HG02763 (cell line): ENCODE data around the gene PYGB.
"Not testable (repeated sequence)": the region's sequence is repeated elsewhere in the genome, so short reads cannot be mapped to it uniquely, and the experiment has no call there.

Experiments used
- ATAC-seq: cut with Tn5 transposase; IDR thresholded peaks from one replicate; pipeline ENCODE4 v1.9.1; 2021; ENCODE audit warnings: mild to moderate bottlenecking, moderate library complexity; ENCODE audit not compliant: unreplicated experiment

PYGB gene

DNA sequence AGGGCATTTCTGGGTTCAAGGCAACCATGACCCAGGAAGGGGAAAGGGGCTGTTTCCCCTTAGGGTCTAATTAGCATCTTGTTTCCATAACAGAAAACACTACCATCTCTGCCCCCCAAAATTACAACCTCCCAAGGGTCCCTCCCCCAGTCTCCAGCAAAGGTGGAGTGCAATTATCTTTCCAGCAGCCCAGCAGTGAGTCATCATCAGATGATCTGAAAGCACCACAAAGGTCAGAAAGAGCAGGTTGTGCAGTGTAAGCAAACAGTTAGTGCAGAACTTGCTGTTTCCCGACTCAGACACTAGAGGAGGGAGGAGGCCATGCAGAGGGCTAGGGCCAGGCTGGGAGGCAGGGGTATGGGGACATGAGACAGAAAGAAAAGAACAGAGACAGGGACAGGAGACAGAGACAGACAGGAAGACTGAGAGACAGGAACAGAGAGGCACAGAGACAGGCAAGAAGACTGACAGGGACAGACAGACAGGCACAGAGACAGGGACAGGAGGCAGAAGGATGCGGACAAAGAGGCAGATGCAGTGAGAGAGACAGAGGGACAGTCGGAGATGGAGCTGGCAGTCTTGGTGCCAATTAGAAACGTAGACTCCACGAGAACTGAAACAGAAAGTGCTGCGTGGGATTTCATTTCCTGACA lies 62.5 kb downstream of the PYGB start:
- ATAC-seq = peak; percentile 78

DNA sequence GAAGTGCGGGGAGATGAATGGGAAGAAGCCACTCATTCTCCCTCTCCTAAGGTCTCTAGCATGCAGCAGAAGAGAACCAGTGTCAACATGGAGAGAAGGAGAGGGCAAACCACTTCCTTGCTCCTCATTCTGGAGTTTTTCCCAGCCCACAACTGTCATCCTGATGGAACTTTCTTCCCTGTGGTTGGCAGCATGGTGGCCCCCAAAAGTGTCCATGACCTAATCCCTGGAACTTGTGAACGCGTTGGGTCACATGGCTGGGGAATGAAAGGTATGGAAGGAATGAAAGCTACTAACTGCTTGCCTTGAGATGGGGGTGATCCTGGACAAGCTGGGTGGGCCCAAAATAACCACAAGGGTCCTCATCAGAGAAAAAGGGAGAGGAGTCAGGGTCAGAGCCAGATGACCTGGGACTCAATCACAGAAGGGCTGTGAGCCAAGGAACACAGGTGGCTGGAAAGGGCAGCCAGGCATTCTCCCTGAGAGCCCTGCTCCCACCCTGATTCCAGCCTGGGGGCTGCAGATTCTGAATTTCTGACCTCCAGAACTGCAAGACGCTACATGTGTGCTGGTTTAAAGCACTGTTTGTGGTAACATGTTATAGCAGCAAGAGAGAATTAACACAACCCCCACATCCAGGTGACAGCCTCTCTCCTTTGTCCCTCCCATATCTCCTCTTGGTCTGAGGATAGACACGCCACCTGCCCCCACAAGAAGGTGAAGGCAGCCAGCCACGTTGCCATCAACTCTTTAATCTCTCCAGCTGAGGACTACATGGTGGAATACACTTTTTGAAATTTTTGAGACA lies 63.2 kb downstream of the PYGB start:
- ATAC-seq = no peak

- not testable (repeated sequence) for ATAC-seq
These were observed 64.8 kb downstream of the PYGB start for GRCh38 chr20:25312716-25313115.

- ATAC-seq = no peak
These were observed 65.7 kb downstream of the PYGB start for GRCh38 chr20:25313593-25313992.

GRCh38 chr20:25314497-25315417 lies 66.9 kb downstream of the PYGB start:
- ATAC-seq = no peak

- no peak for ATAC-seq
These were observed 67.7 kb downstream of the PYGB start for GRCh38 chr20:25315418-25316210.

DNA sequence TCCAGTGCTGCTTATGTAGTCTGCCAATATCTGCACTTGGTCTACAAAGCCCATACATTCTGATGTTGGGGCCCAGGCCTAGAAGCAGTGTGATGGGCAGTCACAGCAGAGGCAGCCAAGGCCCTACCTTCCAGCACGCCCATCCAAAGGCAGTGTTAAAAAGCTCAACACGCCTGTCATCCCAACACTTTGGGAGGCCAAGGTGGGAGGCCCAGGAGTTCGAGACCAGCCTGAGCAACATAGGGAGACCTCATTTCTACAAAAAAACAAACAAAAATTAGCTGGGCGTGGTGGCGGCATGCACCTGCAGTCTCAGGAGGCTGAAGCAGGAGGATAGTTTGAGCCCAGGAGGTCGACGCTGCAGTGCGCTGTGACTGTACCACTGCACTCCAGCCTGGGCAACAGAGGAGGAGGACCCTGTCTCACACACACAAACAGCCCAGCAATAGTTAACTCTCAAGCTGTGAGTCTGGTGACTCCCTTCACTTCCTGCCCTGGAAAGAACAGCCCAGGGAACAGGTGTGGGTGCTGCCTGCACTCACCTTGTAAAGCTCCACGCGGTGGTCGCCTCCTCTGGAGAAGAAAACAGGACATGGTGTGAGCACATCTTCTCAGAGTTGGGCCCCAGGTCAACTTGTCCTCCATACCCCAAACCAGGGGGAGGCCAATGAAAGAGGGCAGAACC lies 68.8 kb downstream of the PYGB start:
- ATAC-seq = no peak

DNA sequence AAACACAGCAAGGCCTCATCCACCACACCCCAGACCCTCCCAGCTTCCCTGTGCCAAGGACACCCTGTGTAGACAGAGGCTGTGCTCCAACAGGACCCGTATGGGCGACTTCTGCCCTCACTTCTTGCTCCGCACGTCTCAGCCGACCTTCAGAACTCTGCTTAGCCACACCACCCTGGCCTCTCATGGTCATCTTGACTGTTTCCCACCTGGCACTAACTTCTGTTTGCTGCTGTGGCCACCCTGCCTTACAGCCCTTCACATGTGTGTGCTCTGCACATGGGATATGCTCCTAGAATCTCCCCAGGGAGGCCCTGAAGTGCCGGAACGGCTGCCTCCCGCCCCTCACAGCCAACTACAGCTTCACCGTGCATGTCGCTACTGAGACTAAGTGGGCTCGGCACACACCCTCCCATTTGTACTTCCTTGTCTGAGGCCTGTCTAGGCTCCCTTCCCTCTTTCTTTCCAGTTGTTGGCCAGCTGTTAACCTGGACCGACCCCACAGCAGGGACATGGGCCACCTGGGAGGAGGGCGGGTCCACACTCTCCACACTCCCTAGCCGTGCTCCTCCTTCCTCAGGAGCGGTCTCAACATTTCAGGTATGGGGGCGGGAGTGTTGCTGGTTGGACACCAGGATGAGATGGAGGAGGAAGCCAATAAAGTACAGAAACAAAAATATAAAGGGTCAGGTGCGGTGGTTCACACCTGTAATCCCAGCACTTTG lies 69.6 kb downstream of the PYGB start:
- no peak for ATAC-seq

GRCh38 chr20:25318471-25319240 lies 70.8 kb downstream of the PYGB start:
- peak; percentile 93 for ATAC-seq

DNA sequence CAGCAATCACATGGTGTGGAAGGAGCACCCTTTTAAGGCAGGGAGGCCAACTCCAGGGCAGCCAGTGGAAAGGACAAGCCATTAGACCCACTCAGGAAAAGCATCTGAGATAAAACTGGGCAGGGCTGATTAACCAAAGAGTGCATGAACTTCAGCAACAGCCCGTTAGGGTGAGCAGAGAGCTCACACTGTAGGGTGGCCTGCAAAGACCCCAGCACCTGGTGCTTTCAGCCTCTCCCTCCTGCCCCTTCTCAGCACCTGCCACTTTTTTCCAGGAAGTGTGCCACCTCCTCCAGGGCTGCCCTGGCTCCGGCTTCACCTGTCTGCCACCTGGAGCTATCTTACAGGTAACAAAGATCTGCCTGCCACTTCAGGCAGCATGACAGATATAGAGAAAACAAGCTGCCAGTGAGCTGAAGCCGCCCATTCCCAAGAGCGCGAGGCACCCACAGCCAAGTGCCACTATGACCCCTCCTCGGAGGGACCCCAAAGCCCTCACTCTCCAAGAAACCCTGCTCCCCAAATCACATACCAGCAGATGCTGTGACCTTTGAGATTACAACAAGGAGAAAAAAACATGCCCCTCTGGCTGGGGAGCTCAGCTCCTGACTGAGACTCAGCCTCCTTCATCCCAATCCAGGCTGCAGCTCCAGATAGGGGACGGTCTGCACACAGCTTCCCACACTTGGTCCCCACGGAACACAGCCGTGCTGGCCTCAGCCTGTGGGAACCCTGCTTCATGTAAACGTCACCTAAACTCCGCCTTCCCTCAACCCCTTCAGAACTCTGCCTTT lies 71.6 kb downstream of the PYGB start:
- ATAC-seq = no peak

DNA sequence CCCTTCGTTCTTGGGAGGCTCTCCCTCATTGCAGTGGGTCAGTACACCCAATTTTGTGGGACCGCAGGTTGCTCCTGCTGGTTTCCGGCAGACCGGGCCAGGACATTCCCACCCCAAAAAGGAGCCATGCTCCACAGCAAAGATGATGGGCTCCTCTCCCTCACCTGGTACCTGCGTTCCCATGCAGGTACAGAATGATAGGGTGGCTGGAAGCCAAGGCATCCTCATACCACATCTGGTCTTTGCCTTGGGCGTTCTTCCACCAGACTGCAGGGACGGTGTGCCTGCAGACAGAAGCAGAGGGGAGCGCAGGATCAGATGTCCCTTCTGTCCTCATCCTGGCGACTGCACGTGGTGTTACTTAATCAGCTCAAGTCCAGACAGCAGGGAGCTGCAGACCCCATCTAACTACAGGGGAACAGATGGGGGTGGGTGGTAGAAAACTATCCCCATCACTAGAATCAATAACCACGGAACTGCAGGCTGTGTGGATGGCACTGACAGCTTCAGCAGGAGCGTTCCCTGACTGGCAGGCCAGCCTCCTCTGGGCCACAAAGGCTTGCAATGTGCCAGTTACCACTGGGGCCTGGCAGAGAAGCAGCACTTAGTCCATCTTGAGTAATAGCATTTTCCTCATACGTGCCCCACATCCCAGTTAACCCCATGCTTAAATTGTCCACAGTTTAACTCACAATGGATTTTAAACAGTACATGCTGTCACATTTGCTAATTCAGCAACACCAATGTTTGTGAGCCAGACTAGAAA lies 72.3 kb downstream of the PYGB start:
- no peak for ATAC-seq

DNA sequence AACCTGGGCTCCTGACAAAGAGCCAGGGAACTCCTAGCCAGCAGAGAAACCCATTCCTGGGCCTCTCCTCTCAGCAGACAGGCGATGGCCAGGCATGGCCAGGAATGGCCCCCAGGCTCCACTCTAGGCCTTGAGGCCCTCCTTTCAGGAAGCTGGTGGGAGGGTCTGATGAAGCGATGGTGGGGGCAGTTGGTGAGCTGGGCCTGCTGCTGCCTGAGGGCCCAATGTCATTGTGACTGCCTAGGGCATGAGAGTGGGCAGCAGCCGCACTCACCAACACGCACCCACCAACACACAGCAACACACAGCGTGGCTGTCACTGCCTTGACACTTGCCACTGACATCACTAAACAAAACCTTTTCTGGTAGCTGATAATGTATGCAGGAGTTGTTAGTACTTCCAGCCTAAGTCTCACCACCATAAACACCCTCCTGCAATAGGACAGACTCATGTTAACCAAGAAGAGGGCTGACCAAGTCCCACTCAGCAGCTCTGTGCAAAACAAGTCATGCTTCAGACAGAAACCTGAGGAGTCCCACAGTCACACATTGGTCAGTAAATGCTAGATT lies 73.5 kb downstream of the PYGB start:
- no peak for ATAC-seq

- ATAC-seq = no peak
These were observed 74.1 kb downstream of the PYGB start for GRCh38 chr20:25321991-25322390.

- ATAC-seq = no peak
These were observed 75.8 kb downstream of the PYGB start for GRCh38 chr20:25323496-25324246.

GRCh38 chr20:25324412-25324811 lies 76.5 kb downstream of the PYGB start:
- no peak for ATAC-seq

DNA sequence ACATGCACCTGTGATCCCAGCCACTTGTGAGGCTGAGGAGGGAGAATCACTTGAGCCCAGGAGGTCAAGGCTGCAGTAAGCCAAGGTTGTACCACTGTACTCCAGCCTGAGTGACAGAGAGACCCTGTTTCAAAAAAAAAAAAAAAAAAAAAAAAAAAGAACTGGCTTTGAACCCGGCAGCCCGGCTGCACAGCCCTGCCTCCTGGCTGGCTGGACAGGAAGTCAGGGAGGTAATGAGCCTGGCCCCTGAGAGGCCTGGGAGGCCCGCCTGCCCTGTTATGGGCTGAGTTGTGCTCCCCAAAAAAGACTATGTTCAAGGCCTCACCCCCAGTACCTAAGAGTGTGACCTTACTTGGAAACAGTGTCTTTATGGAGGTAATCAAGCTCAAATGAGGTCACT lies 77.2 kb downstream of the PYGB start:
- ATAC-seq = no peak
